ENCODE data around the gene ZBTB6.
"Not testable (repeated sequence)": the region's sequence is repeated elsewhere in the genome, so short reads cannot be mapped to it uniquely, and the experiment has no call there.

ZBTB6 gene

DNA sequence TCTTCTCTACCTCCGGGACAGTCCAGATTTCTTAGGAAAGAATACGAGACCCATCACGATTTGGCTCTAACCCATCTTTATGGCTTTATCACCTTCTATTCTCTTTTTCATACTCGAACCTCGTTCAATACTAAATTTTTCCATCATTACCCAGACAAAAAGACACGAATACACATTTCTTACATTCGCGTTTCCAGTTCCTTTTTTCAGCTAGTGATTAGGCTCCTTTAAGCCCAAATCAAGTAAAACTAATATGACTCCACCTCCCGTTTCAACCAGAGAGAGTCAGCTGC is 506 bp downstream of the ZBTB6 start:
- ChIA-PET POLR2A (interaction anchor here (0.6 to 2.9 kb wide), 11 partner anchors 8 to 82 kb away, joined by 3 to 30 read pairs (median 4); partner anchors contain the start of genes RABGAP1, RC3H2 and ZBTB26), CTCF (interaction anchor here (0.7 kb wide), 1 partner anchor 28 kb away, joined by 5 read pairs; the partner anchor contains the start of gene RABGAP1)
- no peak for TF ChIP-seq NFRKB (IDR thresholded peaks at IDR 0.05)
- no peak for TF ChIP-seq FOXM1 (IDR thresholded peaks at IDR 0.05; ENCODE audit: borderline replicate concordance)
- TF ChIP-seq, protein P1, sequence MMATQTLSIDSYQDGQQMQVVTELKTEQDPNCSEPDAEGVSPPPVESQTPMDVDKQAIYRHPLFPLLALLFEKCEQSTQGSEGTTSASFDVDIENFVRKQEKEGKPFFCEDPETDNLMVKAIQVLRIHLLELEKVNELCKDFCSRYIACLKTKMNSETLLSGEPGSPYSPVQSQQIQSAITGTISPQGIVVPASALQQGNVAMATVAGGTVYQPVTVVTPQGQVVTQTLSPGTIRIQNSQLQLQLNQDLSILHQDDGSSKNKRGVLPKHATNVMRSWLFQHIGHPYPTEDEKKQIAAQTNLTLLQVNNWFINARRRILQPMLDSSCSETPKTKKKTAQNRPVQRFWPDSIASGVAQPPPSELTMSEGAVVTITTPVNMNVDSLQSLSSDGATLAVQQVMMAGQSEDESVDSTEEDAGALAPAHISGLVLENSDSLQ (IDR thresholded peaks at IDR 0.05): no peak
- TF ChIP-seq FOXA1 (IDR thresholded peaks at IDR 0.05): no peak
- TF ChIP-seq CTBP1 (IDR thresholded peaks at IDR 0.05; ENCODE audit: borderline replicate concordance): no peak
- TF ChIP-seq SUZ12 (IDR thresholded peaks at IDR 0.05): no peak
- no peak for TF ChIP-seq ELF4 (IDR thresholded peaks at IDR 0.05)
- TF ChIP-seq TARDBP (IDR thresholded peaks at IDR 0.05): no peak
- no peak for TF ChIP-seq ZNF384 (IDR thresholded peaks at IDR 0.05)
- TF ChIP-seq LEF1 (IDR thresholded peaks at IDR 0.05; ENCODE audit: borderline replicate concordance): no peak
- no peak for TF ChIP-seq BHLHE40 (IDR thresholded peaks at IDR 0.05; ENCODE audit: borderline replicate concordance)
- TF ChIP-seq ARNT (IDR thresholded peaks at IDR 0.05): no peak
- TF ChIP-seq HDGF (IDR thresholded peaks at IDR 0.05; ENCODE audit: borderline replicate concordance): no peak
- no peak for TF ChIP-seq L3MBTL2 (conservative IDR thresholded peaks at IDR 0.05)
- no peak for TF ChIP-seq SP1 (IDR thresholded peaks at IDR 0.05)
- TF ChIP-seq FOXK2 (IDR thresholded peaks at IDR 0.05): no peak
- DNase-seq (ENCODE audit: extremely low spot score): no peak

DNA sequence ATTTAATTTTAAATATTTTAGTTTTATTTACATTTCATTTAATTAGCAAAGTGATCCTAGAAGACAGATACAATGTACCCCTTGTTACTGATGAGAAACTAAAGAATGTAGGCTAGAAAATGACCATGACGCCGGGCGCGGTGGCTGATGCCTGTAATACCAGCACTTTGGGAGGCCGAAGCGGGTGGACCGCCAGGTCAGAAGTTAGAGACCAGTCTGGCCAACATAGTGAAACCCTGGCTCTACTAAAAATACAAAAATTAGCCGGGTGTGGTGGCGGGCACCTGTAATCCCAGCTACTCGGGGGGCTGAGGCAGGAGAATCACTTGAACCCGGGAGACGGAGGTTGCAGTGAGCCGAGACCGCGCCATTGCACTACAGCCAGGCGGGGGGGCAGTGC is 7.0 kb downstream of the ZBTB6 start:
- CTCF ChIA-PET; POLR2A ChIA-PET; DNase-seq (ENCODE audit: extremely low spot score): not testable (repeated sequence)

DNA sequence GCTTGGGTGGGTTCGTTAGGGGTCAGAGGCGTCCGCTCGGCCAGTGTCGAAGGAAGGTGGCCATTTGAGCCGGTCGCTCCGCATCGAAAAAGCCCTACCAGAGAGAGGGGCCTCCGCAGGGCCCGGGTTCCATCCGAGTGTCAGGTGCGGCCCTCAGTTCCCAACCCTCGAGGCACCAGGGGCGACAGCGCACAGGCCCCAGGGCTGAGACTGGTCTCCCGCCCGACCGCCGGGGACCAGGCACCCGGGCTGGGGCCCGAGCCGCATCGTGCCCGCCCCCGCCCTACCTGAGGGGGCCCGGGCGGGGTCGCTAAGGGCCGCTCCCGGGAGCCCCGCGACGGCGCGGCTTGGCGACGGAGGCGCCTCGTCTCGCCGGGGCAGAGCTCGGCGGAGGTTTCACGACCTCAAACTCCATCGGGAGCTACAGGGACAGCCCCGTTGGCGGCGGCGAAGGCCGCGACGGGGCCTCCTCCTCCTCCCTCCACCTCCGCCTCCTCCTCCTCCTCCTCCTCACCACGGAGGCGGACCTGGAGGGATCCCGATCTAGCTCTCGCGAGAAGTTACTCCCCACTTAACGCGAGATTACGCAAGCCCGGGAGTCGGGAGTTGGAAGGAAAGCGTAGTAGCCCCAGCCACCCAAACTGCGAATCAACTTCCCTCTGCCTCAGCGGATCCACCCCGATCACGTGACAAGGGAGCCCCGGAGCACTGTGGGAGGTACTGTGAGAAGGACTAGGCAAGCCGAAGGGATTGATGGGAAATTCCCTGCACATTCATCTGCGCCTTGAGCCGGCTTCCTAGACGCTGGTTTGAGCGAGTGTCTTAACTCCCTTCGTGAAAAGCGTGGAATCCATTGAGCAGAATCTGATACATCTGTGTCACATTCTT is 8.1 kb downstream of the ZBTB6 start, which contains the start of gene RC3H2:
Gene RC3H2 (minus strand): TSS at position 537 of the 888 bp plus-strand sequence. CDS start 7,850 bp downstream, outside the sequence.
- CTCF ChIA-PET: interaction anchor here (0.6 kb wide), 1 partner anchor 30 kb away, joined by 3 read pairs; no protein-coding TSS in a partner anchor

DNA sequence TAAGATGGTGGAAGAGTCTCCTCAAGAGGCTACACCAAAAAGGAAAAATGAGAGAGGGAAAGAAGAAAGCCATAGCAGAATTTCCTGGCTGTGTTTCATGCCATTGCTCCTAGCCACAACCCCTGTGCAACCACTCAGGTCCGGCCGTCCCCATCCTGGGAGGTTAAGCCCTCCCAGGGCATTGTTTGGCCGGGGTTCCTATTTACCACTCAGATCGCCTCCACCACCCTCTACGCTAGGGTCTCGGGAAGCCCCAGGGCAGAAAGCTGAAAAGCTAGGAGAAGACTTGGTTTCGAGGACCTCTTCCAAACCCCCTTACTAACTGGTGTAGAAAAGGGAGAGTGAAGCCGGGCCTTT is 8.7 kb downstream of the ZBTB6 start:
- TF ChIP-seq ARNT (IDR thresholded peaks at IDR 0.05) (no peak), BHLHE40 (IDR thresholded peaks at IDR 0.05; ENCODE audit: borderline replicate concordance) (no peak), SP1 (IDR thresholded peaks at IDR 0.05) (no peak)
- ChIA-PET POLR2A (interaction anchor here (1.1 to 3.6 kb wide), 9 partner anchors 9 to 142 kb away, joined by 3 to 27 read pairs (median 5); partner anchors contain the start of genes RABGAP1, ZBTB26 and ZBTB6), CTCF (interaction anchor here (0.6 kb wide), 1 partner anchor 30 kb away, joined by 3 read pairs; no protein-coding TSS in a partner anchor)
- DNase-seq (ENCODE audit: extremely low spot score): peak; percentile 27

More for the DNA sequence above, 8.1 kb downstream of the ZBTB6 start, which contains the start of gene RC3H2:
- POLR2A ChIA-PET: interaction anchor here (0.6 to 3.6 kb wide), 14 partner anchors 8 to 142 kb away, joined by 3 to 27 read pairs (median 5); partner anchors contain the start of genes RABGAP1, ZBTB26 and ZBTB6
- peak; percentile 96 for DNase-seq (ENCODE audit: extremely low spot score)
- TF ChIP-seq SUZ12 (IDR thresholded peaks at IDR 0.05) (no peak), SP1 (IDR thresholded peaks at IDR 0.05) (peak; percentile 28; the same call in 1 of the 2 replicates), CTBP1 (IDR thresholded peaks at IDR 0.05; ENCODE audit: borderline replicate concordance) (peak; percentile 46; the same call in 1 of the 2 replicates), LEF1 (IDR thresholded peaks at IDR 0.05; ENCODE audit: borderline replicate concordance) (no peak), FOXM1 (IDR thresholded peaks at IDR 0.05; ENCODE audit: borderline replicate concordance) (peak; percentile 78), ELF4 (IDR thresholded peaks at IDR 0.05) (no peak; the same call in 1 of the 2 replicates), FOXA1 (IDR thresholded peaks at IDR 0.05) (no peak), HDGF (IDR thresholded peaks at IDR 0.05; ENCODE audit: borderline replicate concordance) (no peak), TARDBP (IDR thresholded peaks at IDR 0.05) (no peak), L3MBTL2 (conservative IDR thresholded peaks at IDR 0.05) (peak; percentile 37; the same call in 1 of the 2 replicates), ZNF384 (IDR thresholded peaks at IDR 0.05) (no peak)
- TF ChIP-seq, protein P1 (IDR thresholded peaks at IDR 0.05): peak; percentile 2; the same call in 1 of the 2 replicates

DNA sequence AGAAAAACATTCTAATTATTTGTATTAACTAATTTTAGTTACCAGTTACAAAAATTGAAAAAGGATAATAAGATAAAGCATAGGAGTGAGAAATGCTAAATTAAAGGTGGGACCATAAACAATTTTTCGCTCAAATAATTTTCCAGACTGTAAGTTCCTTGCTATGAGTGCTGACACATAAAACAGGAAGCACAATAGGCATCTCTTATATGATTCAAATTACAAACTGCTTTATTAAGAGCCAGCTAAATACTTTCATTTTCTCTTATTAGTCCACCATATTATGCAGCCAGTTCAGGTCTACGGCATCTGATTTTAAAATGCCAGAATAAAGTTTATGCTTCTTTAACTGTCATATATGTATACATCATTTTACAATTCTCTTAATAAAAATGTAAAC is 12.3 kb downstream of the ZBTB6 start:
- no peak for TF ChIP-seq ELF4 (IDR thresholded peaks at IDR 0.05)
- TF ChIP-seq SP1 (IDR thresholded peaks at IDR 0.05): no peak
- TF ChIP-seq HDGF (IDR thresholded peaks at IDR 0.05; ENCODE audit: borderline replicate concordance): no peak
- TF ChIP-seq ZNF384 (IDR thresholded peaks at IDR 0.05): no peak
- no peak for TF ChIP-seq SUZ12 (IDR thresholded peaks at IDR 0.05)
- TF ChIP-seq NFRKB (IDR thresholded peaks at IDR 0.05): no peak
- no peak for TF ChIP-seq TARDBP (IDR thresholded peaks at IDR 0.05)
- TF ChIP-seq BHLHE40 (IDR thresholded peaks at IDR 0.05; ENCODE audit: borderline replicate concordance): no peak
- TF ChIP-seq, protein P1 (IDR thresholded peaks at IDR 0.05): no peak
- no peak for TF ChIP-seq ARNT (IDR thresholded peaks at IDR 0.05)
- no peak for TF ChIP-seq FOXA1 (IDR thresholded peaks at IDR 0.05)
- no peak for TF ChIP-seq FOXK2 (IDR thresholded peaks at IDR 0.05)
- TF ChIP-seq CTBP1 (IDR thresholded peaks at IDR 0.05; ENCODE audit: borderline replicate concordance): no peak
- TF ChIP-seq L3MBTL2 (conservative IDR thresholded peaks at IDR 0.05): no peak
- no peak for TF ChIP-seq LEF1 (IDR thresholded peaks at IDR 0.05; ENCODE audit: borderline replicate concordance)
- POLR2A ChIA-PET: interaction anchor here (2.0 kb wide), 1 partner anchor 12 kb away, joined by 5 read pairs; the partner anchor contains the start of gene ZBTB6
- DNase-seq (ENCODE audit: extremely low spot score): no peak
- CTCF ChIA-PET: no interaction called here

DNA sequence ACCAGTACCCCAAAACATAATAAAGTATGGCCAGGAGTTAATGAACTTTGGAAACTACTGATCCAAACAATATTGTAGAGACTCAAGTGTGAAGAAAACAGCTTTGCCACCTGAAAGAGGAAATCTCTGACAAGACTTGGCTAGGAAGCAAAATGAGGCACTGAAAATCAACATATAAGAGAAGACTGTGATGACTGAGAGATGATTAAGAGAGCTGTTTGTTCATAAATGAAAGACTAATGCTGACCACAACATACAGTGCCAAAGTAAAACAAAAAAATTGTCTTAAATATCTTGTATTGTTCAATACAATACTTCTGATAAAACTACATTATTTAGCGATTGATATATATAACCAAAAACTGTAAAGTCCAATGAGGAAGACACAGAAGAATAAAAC is 15.2 kb downstream of the ZBTB6 start:
- CTCF ChIA-PET: no interaction called here
- no peak for DNase-seq (ENCODE audit: extremely low spot score)
- no peak for TF ChIP-seq FOXK2 (IDR thresholded peaks at IDR 0.05)
- no peak for TF ChIP-seq ZNF384 (IDR thresholded peaks at IDR 0.05)
- no peak for TF ChIP-seq ARNT (IDR thresholded peaks at IDR 0.05)
- TF ChIP-seq NFRKB (IDR thresholded peaks at IDR 0.05): no peak
- no peak for TF ChIP-seq CTBP1 (IDR thresholded peaks at IDR 0.05; ENCODE audit: borderline replicate concordance)
- TF ChIP-seq FOXA1 (IDR thresholded peaks at IDR 0.05): no peak
- TF ChIP-seq BHLHE40 (IDR thresholded peaks at IDR 0.05; ENCODE audit: borderline replicate concordance): no peak
- no peak for TF ChIP-seq FOXM1 (IDR thresholded peaks at IDR 0.05; ENCODE audit: borderline replicate concordance)
- TF ChIP-seq, protein P1 (IDR thresholded peaks at IDR 0.05): no peak
- no peak for TF ChIP-seq SP1 (IDR thresholded peaks at IDR 0.05)
- no peak for TF ChIP-seq L3MBTL2 (conservative IDR thresholded peaks at IDR 0.05)
- POLR2A ChIA-PET: interaction anchor here (1.3 kb wide), 1 partner anchor 42 kb away, joined by 6 read pairs; the partner anchor contains the start of gene RABGAP1
